NK-92 (cell line): ENCODE data around the gene VTI1A.

ENCODE experiments used
- DNase-seq: peaks from one replicate; lab custom pipeline; 2025; ENCODE audit not compliant: unreplicated experiment; lab: John Stamatoyannopoulos, UW

VTI1A gene

DNA sequence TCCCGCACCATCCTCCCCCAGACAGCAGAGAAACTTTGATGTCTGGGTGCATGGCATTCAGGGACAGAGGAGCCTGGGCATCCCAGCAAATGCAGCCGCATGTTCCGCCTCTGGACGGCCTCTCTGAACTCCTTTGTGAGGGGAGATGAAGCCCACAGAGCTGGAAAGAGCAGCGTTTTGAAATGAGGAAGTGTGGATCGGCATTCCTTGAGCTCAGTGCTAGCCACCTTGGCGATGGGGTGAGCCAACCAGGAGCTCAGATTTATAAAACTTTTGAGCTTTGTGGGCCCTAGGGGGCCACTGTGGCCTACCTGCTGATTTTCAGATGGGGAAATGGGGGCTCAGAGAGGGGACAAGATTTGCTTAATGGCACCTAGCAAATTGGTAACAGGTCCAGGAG is 376.6 kb downstream of the VTI1A start:
- no peak for DNase-seq

DNA sequence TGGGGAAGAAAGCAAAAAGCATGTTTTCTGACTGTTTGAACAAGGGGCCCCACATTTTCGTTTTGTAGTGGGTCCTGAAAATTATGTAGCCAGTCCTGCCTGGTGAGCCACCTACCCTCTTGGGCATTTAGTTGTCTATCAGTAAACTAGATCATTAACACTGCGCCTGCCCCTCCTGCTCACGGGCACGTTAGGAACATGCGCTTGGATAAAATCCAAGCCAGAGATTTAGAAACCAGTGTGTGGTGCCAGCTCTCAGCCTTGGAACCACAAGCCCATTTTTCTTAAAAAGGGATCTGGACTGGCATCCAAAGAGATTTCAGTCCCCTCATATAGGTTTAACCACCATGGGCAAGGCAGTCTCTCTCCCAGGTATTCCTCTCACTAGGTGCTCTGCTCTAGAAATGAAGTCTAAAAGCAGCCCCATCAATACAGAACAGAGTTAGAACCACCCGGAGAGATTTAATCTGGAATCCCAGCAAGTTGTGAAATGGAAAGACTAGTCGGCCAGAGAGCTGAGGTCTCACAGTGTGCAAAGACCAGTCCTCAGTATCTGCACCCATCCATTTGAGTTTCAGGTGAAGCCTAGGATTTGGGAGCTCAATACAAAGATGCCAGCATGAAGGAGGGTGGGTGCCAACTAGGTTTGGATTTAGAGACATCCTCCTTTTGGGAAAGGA is 379.1 kb downstream of the VTI1A start:
- DNase-seq = no peak

DNA sequence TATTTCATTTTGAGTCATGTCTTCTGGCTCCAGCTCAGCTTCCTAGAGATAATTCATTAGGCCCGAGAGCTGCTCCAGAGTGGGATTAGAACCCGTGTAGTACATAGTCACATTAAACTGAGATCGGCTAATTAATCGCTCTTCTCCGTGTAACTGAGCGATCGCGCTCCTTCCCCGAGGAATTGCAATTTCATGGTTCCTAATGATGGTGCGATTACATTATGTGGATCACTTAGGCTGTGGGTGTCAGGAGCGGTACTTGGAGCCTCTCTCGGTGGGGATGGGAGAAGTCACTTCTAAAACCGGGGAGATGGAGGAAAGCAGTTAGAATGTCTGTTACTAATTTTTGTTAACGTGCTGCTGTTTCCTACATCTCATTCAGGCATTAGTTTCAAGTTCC is 380.1 kb downstream of the VTI1A start:
- DNase-seq = no peak

DNA sequence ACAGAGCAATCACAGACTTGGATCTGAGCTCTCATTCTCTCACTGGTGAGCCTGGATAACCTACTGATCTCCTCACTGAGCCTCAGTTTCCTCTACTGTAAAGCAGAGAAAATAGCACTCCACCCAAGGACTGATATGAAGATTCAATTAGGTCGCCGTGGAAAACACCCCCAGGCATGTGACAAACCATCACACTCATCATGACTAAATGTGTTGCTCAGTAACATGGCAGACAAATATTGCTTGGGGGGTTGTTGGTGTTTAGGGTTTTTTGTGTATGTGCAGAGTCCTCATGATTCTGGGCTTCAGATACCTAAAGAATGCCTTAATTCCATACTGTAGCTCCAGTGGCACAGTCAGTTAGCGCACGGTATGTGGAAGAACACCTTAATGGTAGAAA is 380.9 kb downstream of the VTI1A start:
- no peak for DNase-seq

DNA sequence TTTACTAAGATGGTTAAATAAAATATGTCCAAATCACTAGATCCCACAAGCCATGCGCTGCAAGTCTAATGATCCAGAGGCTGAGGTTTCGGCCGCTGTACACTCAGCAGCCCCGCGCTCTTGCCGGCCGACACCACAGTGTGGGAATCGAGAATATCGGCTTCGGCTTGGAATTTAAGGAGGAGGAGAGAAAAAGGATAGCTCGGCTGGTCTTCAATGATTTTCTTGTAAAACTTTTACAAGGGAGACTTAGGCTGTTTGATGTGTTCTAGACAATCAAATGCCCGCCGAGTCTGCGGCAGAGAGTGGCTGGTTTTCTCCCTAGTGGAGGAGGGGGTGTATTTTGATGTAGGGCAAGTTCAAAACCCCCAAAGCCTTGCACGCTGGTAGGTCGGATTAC is 384.8 kb downstream of the VTI1A start:
- no peak for DNase-seq

DNA sequence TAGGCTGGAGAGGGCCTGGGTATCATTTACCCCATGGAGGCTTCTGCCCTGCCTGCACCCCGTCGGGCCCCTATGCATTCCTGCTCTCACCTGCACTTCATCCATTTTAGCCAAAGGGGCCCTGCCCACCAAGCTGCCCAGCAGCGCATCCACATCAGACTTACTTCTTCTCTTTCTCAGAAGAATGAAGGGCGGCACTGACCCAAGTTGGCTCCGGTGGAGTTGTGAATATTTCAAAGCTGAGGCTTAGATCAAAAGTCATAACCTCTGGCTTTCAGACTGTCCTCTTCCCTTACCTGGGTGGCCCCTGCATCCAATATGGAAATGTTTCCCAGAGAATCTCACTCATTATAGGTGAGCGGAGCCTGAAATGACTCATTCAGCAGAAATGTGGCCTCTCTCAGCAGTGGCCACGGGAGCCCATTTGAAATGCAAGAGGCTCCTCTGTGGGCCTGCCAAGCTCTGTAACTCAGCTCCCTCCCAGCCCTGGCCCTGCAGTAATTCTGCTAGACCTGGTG is 385.4 kb downstream of the VTI1A start:
- DNase-seq = no peak

DNA sequence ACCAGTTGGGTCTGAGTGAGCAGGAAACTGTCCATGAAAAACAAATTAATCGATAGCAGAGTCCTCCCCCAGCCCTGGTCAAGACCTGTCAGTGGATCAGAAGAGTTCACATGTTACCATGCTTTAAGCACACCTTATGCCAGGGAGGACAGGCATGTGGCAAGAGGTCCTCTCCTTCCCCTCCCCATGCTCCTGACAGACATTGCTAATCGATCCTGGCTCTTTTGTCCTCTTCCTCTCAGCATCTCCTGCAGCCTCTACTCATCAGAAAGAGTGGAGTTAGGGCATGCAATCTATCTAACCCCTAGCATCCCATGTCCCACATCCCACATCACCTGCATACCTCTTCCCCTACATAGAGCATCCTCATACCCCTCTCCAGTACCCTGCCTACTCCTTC is 385.9 kb downstream of the VTI1A start:
- no peak for DNase-seq

DNA sequence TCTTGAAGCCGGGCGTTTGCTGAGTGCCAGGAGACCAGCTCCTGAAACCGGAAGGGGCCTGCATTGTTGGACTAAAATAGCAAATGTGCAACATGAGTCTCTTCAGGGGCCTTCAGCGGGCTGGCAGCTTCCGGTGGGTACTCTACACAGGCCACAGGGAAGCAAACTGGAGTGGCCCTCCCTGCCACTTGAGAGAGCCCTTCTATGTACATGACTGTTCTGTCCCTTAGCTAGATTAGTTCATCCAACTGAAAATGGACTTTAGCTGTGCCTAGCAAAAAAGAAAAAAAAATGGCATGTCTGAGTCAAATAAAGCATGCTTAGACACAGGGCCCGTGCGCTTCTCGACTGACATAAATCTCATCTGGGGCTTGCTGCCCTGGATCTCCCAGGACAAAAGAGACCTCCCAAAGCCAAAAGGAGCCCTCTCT is 387.8 kb downstream of the VTI1A start:
- no peak for DNase-seq

DNA sequence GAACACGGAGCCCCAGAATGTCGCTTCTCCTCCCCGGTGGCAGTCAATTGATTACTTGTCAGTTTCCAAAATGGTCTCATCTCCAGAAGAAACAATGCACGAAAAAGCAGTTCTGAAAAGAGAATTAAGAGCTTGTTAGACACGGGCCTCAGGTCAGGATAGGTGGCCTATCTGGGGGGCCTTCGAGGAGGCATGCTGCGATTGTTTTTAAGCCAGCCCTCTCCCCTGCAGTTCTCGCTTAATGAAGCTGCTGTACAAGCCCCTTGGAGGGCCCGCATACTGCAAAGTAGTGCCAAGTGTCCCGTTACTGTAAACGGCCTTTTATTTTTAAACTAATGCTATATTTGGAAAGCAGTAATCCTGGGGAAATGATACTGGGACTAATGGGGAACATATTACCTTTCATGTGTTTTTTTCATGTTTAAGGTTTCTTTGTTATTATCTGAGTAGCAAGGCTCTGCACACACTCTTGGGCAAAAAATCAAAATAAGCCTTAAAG is 388.3 kb downstream of the VTI1A start:
- DNase-seq = no peak

DNA sequence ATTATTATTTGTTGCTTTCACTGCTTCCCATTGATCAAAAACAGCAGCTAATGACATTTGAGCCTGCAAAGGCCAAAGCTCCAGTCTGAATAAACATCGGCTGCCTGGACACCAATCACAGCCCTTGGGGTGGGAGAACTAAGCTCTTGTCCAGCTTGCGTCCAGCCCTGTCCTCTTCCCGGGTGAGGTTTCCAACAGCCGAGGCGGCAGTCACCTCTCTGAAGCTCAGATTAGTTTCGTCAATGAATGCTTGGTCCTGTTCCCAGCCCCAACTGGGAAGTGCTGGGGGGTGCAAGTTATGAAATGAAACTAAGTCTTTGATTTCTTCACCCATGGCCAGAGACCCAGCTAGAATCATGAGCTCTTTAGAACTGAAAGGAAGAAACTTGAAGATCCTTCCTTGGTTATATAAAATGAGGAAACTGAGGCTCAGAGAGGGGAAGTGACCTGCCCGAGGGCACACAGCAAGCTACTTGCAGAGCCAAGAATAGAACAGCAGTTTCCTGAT is 389.0 kb downstream of the VTI1A start:
- DNase-seq = no peak

DNA sequence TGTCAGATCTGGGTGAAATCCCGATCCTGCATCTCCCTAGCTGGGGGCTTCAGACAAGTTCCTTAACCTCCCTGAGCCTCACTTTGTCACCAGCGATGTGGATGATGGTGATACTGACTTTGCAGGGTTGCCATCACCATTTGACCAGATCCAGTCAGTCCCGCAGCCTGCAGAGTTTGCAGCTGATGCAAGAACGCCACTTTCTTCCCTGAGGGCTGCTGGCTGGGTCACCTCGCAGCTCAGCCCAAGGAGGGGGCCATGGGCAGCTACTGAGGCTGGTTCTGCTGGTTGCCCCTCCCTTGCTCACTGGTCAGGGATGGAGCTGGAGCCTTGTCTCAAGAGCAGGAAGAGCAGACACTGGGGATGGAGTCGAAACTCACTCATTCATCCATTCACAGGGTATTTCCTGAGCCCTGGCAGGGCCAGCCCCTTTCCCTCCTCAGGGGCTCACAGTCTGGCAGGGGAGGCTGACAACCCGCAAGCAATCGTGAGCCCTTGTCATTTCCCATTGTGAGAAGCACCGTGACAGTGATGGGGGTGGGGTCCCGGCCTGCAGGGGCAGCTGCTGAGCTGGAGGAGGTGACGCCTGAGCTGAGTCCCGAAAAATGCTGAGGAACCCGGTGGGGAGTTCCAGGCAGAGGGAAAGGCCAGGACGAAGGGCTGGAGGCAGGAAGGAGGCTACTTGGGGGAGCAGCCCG is 391.9 kb downstream of the VTI1A start:
- no peak for DNase-seq

DNA sequence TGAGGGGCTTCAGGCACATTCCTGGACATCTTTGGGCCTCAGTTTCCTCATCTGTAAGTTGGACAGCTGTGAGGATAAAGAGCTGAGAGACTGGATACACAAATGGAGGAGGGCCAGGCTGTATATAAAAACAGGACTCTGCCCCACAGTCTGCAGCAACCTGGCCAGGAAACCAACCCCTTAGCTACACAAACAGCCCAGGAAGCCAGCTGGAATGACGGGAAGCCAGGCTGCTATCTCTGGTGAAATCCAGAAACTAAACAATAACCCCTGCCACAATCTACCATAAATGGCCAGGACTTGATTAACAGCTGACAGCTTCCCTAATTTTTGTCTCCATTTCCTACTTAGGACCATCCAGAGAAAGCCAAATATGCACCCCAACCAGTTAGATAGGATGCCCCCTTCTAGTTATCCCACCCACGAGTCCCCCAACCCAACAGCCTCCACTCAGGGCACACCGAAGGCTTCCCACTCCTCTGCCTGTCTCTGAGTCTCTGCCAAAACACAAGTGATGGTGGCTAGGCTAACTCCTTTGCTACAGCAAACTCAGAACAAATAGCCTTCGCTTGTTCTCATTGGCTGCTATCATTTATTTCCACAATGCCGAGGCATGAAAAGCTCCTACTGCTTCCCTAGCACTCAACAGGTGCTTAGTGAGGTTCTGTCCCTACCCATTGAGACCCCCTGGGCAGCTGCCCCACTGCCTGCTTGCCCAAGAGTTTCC is 393.1 kb downstream of the VTI1A start:
- no peak for DNase-seq

DNA sequence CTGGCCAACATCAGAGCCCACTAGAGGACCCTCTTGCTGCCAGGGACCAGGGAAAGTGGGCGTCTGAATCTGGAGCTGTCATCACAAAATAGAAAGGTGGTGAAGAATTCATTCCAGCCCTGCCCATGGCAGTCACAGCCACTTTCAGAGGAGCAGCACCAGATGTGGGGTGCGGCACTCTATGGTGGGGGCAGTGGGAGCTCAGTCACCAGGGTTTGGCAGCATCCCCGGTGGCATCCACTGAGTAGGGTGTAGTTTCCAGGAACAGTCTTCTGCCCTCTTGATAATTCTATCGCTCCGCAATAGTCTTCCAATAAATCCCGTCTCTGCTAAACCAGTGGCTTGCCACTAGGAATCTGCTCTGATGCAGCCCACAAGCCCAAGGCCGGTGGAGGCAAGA is 394.5 kb downstream of the VTI1A start:
- no peak for DNase-seq

DNA sequence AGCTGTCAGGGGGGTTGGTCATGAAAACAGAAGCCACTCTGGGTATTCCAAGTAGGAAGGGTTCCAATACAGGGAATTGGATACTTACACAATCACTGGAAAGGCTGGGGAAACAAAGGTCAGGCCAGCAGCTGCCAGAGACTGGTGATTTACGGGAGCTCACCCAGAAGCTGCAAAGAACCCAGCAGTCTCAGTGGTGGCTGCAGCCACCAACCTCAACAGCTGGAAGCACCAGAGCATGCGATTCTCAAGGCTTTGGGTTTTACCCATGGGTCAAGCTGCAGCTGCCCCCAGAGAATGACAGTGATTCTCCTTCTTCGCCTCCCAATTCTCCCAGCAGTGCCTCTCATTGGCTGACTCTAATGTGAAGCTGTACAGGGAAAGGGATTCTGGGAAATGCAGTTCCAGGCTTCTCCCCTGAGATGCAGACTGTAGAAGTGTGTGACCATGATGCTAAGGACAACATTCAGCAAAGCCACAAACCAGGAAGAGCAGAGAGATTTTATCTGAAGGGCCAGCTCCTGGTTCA is 395.9 kb downstream of the VTI1A start:
- no peak for DNase-seq

DNA sequence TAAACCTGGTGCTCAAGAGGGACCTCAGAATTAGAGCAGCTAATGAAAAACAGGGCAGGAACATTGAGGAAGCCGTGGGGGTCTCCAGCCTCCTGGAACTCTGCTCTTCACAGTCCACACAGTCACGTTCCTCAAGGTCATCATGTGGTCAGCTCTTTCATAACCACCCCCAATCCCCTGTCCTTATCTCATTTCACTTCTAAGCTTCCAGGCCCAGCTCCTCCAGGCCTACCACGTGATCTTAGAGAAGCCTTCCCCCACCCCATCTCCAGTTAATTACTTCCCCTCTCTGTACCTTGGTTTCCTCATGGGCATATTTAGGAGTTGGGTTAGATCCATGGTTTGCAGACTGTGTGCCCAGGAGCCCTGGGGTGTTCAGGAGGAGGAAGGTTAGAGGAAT is 396.6 kb downstream of the VTI1A start:
- no peak for DNase-seq

DNA sequence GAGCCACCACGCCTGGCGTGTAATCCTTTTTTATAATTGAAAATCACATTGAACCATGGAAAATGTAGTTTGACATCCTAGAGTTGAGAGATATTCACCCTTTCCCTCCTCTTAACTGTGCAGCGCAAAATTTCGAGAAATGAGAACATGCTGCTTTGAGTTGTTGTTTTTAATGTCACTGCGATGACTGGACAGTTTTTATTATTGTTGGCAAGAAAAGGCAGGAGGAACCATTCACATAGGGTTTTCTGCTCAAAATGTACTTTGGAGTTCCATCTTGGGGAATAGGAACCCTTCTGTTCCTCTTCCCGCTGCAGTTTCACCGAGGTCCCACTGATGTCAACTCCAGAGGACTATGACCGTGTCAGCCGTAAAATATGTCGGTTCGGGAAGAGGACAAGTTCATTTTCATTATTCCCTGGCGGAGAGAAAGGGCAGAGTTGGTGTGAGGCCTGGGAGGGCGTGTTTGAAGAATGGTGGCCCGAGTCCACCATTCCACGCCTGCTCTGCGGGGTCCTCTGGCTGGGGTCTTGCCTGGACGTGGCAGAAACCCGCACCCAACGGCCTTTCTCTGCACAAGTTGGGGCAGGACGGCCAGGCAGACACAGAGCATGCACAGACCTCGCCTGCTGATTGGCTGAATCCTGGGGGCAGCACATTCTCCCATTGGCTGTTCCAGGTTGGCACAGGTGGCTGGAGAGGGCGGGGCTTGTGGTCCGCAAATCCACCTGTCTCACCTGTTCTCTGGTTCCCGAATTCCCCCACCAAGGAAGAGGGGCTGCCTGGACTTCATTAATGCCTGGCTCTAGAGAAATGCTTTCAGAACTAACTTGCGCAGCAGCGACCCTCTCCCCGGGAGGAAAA is 397.9 kb downstream of the VTI1A start:
- no peak for DNase-seq

DNA sequence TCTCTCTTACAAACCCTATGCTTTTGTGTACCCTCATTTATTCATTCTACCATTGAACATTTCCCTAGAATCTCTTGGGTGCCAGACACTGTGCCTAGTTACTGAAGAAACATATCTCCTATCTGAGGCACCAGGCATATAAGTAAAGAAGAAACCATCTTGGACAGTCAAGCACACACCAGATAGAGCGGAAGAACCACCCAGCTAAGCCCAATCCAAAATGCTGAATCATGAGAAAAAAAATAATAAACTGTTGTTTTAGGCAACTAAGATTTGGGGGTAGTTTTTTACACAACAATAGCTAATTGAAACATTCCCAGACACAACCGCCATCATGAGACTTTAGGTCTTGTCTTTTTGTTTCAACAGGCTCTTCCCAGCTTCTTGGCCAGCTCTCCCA is 400.8 kb downstream of the VTI1A start:
- DNase-seq = no peak

DNA sequence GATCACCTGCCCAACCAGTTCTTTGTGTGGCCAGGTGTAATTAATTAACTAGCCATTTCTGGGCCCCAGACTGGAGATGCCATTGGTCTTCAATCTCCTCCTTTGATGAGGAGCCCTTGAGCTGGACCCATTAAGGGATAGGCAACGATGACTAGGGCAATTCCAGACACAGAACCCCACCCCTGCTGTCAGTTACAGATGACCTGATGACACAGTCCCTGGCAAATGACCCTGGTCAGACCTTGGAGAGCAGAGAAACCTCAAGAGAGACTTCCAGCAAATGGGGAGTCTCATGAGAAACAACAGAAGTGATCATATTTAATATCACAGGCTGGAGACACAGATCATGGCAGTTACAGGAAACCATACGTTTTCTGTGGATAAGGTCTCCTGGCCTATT is 401.2 kb downstream of the VTI1A start:
- no peak for DNase-seq

DNA sequence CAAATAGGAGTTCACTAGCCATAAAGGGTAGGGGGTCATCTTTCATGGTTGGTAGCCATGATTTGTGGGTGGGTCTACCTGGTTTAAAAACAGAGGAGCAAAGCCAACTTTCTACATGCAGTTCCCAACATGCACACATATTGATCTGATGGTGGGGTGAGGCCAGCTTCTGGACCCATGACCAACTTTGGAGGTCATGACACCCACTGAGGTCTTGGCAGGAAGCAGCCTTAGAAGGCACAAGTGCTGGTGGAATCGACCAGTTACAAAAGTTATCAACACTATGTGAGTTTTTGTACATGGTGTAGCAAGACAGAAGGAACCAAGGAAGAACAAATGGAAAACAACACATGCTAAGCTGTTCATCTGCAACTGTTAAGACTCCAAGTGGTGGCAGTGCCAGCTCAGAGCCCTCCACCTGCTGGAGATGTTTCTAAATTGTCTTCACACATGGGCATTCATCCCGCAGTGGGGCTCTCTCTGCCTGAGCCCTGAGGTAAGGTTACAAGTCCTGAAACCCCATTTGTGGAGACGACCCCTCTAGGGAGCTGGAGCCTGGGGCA is 401.9 kb downstream of the VTI1A start:
- no peak for DNase-seq

DNA sequence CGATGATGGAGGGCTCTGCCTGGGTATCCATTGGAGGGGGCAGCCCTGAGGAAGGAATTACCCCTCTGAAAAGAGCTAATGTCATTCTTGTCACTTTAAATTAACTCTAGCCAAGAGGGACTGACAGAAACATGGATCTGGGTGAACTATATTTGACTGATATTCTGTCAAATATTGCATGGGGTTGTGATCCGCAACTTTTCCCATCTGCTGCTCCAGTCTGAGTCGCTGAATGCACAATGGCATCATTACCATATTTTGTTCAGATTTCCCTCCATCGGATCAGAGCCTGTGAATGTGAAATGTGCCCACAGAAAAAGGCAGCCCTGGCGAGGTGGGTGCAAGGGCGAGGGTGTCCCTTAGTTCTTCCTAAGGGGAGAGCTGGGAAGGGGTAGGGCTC is 402.5 kb downstream of the VTI1A start:
- DNase-seq = no peak
